Small intestine (tissue), 7 donors: ENCODE results near the gene MUC21. TPM values are rescaled to one million over a fixed set of nuclear protein-coding genes. Genes with fewer than 3 reads are reported as not detected.
"Not testable (repeated sequence)": the region's sequence is repeated elsewhere in the genome, so short reads cannot be mapped to it uniquely, and the experiment has no call there.

Source experiments
- DNase-seq, 2 donors: peaks; one replicate each; pipeline versions ENCODE4 v3.0.0 to v3.0.0-alpha.2; 2013
- FAIRE-seq: peaks from 2 replicates; lab custom pipeline; 2012; peaks lifted over from hg19 to GRCh38; lab: Jason Lieb, UNC
- H3K27ac ChIP-seq, 3 donors: one replicate each; pipeline ENCODE4 v1.5.1; 2013; ENCODE audit warnings: low read length in 2 of 3, mild to moderate bottlenecking in 2 of 3, control low read depth in 1 of 3, inconsistent platforms in 1 of 3, low read depth in 1 of 3, moderate library complexity in 1 of 3
- H3K27me3 ChIP-seq, 3 donors: one replicate each; pipeline ENCODE4 v1.6.1; 2013; ENCODE audit warnings: low read length in 3 of 3, inconsistent platforms in 1 of 3; ENCODE audit not compliant: control insufficient read depth in 3 of 3, insufficient read depth in 3 of 3
- H3K36me3 ChIP-seq, 3 donors: one replicate each; pipeline ENCODE4 v1.6.1; 2013; ENCODE audit warnings: low read length in 3 of 3, inconsistent platforms in 1 of 3, low read depth in 1 of 3, mild to moderate bottlenecking in 1 of 3, moderate library complexity in 1 of 3; ENCODE audit not compliant: control insufficient read depth in 3 of 3, insufficient read depth in 2 of 3
- H3K4me1 ChIP-seq, 3 donors: one replicate each; pipeline ENCODE4 v1.6.1; 2013; ENCODE audit warnings: low read length in 2 of 3, inconsistent platforms in 1 of 3, low read depth in 1 of 3, mild to moderate bottlenecking in 1 of 3, moderate library complexity in 1 of 3; ENCODE audit not compliant: control insufficient read depth in 3 of 3, insufficient read depth in 2 of 3
- H3K4me3 ChIP-seq, 3 donors: one replicate each; pipeline ENCODE4 v1.5.1; 2013; ENCODE audit warnings: low read length in 3 of 3, control low read depth in 1 of 3, inconsistent platforms in 1 of 3, low read depth in 1 of 3, mild to moderate bottlenecking in 1 of 3, moderate library complexity in 1 of 3
- H3K9me3 ChIP-seq, 2 donors: one replicate each; pipeline ENCODE4 v1.6.1; 2013; ENCODE audit warnings: low read depth in 1 of 2, low read length in 1 of 2; ENCODE audit not compliant: control insufficient read depth in 2 of 2, insufficient read depth in 1 of 2
- WGBS, 3 donors: extraction: QIAGEN DNeasy Blood & Tissue Kit; methylation state at CpG; one replicate each; pipeline ENCODE4 v1.1.7; 2013; 5-methylcytosine and 5-hydroxymethylcytosine counted together
- polyA plus RNA-seq, 4 donors: library from polyadenylated mRNA; stranded (reverse) in 3 of 4; unstranded in 1 of 4; fragments of 200-250 nt in 3 of 4; fragments of 120-200 nt in 1 of 4; gene quantifications; one replicate each; pipeline versions ENCODE4 v1.2.1 to v1.2.3, GENCODE V29; 2013
- donor health status: healthy with polysubstance abuse.
- donor health status: control.
- donor health status: control.
- donor health status: Bipolar disorder and iron deficiency.
- donor health status: healthy.

Gene MUC21
- polyA plus RNA-seq, 4 donors = 0.22 to 0.89 (median 0.81) TPM; not detected in 1

DNA sequence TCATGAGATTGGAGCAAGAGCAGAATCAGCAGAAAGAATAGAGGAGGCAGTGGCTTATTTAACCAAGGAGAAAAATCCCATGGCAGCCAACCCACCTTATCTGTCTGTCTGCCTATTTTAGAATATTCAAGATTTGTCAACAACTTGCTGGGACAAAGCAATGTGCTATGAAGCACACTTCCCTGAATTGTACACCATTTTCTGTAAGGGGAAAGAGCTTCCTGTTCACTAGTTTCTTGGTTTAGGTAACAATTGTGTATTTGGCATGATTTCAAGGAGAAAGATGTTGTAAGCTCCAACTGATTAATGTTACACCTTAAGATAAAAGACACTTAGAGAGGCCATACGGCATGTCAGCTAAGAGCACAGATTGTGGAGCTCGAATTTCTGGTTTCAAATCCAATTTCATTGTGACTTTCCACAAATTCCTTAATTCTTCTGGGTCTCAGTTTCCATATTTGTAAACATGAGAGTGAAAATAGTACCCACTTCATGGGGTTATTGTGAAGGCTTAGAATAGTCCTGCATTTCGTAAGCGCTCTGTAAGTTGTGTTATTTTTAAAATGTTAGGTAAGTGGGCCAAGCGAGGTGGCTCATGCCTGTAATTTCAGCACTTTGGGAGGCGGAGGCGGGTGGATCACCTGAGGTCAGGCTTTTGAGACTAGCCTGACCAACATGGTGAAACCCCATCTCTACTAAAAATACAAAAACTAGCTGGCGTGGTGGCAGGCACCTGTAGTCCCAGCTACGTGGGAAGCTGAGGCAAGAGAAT, 21.9 kb downstream of the MUC21 start:
- no peaks in the 10 kb centered on the region for H3K4me1 ChIP-seq
- no peaks in the 10 kb centered on the region for H3K9me3 ChIP-seq
- WGBS, 3 donors = 72 to 78% (median 78%) methylated on average over 9 of the region's 9 CpGs
- H3K27ac ChIP-seq = no peak overlapping the region
- FAIRE-seq (no peak), DNase-seq (no peak)
- no peak overlapping the region for H3K4me3 ChIP-seq
- H3K36me3 ChIP-seq = no peaks in the 10 kb centered on the region
- peaks cover 0 to 26% (median 0%) of the 10 kb centered on the region in 3 donors for H3K27me3 ChIP-seq

DNA sequence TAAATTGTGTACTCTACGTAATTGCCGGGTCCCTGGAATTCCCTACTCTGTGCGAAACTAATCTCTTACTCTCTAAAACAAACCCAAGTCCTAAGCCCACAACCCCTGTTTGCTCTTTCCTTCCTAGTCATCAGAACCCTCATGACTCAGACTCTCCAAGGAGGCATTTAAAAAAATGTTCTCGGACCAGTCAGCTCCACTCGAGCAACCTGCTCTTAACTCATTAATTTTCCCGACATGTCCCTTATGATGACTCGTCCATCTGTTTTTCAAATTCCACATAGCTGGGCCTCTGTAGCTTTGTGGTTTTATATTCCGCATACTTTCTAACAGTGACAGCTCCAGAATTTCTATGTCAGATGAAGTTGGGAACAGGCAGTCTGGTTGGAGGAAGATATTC, 24.2 kb downstream of the MUC21 start:
- DNase-seq (no peak), FAIRE-seq (no peak)
- no peaks in the 10 kb centered on the region for H3K36me3 ChIP-seq
- no peaks in the 10 kb centered on the region for H3K9me3 ChIP-seq
- no peaks in the 10 kb centered on the region for H3K4me1 ChIP-seq
- peaks cover 0 to 26% (median 0%) of the 10 kb centered on the region in 3 donors for H3K27me3 ChIP-seq
- 53 to 75% (median 74%) methylated on average over 8 of the region's 8 CpGs for WGBS, 3 donors
- peak overlapping the region in 1 of 3 donors; percentile 60 for H3K27ac ChIP-seq
- no peak overlapping the region for H3K4me3 ChIP-seq

DNA sequence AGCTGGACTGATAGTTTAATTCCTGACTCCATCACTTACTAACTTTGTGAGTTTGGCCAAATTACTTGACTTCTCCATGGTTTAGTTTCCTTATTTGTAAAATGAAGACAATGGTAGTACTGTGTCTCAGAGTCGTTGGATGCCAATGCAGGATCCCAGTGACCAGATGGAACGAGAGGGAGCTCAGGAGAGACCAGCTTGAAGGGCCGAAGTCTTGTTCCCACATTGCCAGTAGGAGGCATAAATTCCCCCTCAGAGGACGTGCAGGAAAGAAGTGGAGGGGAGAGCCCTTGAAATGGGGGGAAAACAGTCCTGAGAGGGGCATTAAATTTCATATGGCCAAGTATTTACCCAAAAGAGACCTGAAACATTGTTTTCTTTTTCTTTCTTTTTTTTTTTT, 24.6 kb downstream of the MUC21 start:
- Histone ChIP-seq H3K4me1 (no peaks in the 10 kb centered on the region), H3K4me3 (no peak overlapping the region), H3K27ac (peak overlapping the region in 1 of 3 donors; percentile 60), H3K9me3 (no peaks in the 10 kb centered on the region), H3K36me3 (no peaks in the 10 kb centered on the region), H3K27me3 (peaks cover 0 to 26% (median 0%) of the 10 kb centered on the region in 3 donors)
- 59 to 66% (median 65%) methylated on average over 4 of the region's 4 CpGs for WGBS, 3 donors
- DNase-seq (no peak), FAIRE-seq (no peak)

DNA sequence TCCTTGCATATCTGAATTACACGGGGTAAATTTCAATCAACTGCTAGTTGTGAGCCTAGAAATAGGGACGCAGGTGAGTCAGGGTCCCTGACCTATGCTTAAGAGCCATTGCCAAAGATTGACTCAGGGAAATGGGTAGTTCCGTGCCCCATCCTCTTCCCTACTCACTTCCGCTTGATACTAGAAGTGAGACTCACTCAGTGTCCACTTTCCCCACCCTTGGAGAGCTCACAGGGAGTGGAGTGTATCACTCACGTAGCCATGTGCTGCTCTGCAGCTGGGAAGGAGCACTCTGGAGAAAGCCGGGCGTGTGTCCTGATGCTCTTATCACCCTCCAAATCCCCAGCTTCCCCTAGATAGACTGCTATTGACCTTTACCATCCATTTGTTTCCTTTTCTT, 26.2 kb downstream of the MUC21 start:
- Histone ChIP-seq H3K4me1 (no peaks in the 10 kb centered on the region), H3K27me3 (peaks cover 0 to 26% (median 0%) of the 10 kb centered on the region in 3 donors), H3K36me3 (no peaks in the 10 kb centered on the region), H3K27ac (no peak overlapping the region), H3K9me3 (no peaks in the 10 kb centered on the region), H3K4me3 (no peak overlapping the region)
- 74 to 81% (median 78%) methylated on average over 7 of the region's 7 CpGs for WGBS, 3 donors
- DNase-seq = no peak
- FAIRE-seq = no peak

DNA sequence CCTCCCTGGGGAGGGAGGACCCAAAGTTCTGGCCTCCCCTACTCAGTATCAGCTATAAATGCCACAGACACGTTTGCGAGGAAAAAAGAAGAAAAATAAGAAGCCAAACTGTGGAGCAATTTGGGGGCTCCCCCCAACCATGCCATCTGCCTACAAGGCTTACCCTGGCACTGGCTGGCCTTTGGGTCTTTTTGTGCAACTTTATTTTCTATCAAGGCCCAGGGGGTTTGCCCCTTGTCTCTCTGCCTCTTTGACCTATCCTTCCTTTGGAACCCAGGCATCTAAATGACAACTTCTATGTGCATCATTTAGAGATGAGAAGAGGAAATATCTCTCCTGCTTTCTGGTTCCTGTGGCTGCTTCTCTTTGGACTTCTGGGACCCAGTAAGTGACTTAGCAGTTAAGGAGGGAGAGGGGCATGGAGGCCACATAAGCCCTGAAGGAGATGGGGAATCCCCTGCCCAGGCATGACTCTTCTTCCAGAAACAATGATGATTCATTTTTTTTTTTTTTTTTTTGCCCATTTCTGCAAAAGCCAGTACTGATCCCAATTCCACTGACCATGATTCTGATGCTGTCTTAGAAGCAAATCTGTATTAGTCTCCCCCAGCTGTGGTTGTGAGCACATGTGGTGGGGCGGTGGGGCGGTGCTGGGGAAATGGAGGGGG, 27.0 kb downstream of the MUC21 start, which contains the start of gene MUC22:
Gene MUC22 (plus strand): TSS at position 82 of the 668 bp plus-strand sequence. CDS start 233 bp downstream, at position 315.
- Histone ChIP-seq H3K4me1 (no peaks in the 10 kb centered on the region), H3K4me3 (no peak within 1 kb of the TSS), H3K27me3 (peaks cover 0 to 28% (median 0%) of the 10 kb centered on the region in 3 donors), H3K9me3 (no peaks in the 10 kb centered on the region), H3K36me3 (no peaks in the 10 kb centered on the region), H3K27ac (no peak within 1 kb of the TSS)
- DNase-seq (no peak), FAIRE-seq (no peak)
- 75 to 80% (median 79%) methylated on average over 4 of the region's 4 CpGs for WGBS, 3 donors

DNA sequence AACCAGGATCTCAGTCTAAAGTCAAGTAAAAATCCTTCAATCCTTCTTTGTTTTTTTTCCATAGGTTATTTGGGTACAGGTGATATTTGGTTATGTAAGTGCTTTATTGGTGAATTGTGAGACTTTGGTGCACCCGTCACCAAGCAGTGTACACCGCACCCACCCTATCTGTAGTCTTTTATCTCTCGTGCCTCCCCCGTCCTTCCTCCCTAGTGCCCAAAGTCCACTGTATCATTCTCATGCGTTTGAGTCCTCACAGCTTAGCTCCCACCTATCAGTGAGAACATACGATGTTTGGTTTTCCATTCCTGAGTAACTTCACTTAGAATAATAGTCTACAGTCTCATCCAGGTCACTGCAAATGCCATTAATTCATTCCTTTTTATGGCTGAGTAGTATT, 27.6 kb downstream of the MUC21 start:
- H3K4me1 ChIP-seq = no peaks in the 10 kb centered on the region
- H3K27ac ChIP-seq = no peak overlapping the region
- H3K4me3 ChIP-seq = no peak overlapping the region
- FAIRE-seq (no peak), DNase-seq (peak in 1 of 2 donors; percentile 35)
- H3K27me3 ChIP-seq = peaks cover 0 to 28% (median 0%) of the 10 kb centered on the region in 3 donors
- H3K36me3 ChIP-seq = no peaks in the 10 kb centered on the region
- no peaks in the 10 kb centered on the region for H3K9me3 ChIP-seq
- WGBS, 3 donors = 10 to 51% (median 35%) methylated on average over 6 of the region's 6 CpGs

DNA sequence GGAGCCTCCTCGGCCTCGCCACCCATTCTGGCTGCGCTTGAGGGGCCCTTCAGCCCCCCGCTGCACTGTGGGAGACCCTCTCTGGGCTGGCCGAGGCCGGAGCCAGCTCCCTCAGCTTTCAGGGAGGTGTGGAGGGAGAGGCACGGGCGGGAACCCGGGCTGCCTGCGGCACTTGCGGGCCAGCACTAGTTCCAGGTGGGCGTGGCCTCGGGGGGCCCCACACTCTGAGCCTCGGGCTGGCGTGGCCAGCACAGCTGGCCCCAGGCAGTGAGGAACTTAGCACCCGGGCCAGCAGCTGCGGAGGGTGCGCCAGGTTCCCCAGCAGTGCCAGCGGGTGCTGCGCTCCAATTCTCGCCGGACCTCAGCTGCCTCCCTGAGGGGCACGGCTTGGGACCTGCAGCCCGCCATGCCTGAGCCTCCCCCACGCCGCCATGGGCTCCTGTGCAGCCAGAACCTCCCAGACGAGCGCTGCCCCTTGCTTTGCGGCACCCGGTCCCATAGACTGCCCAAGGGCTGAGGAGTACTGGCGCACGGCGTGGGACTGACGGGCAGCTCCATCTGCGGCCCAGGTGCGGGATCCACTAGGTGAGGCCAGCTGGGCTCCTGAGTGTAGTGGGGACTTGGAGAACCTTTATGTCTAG, 33.3 kb downstream of the MUC21 start:
- no peak overlapping the region for H3K4me3 ChIP-seq
- 87 to 92% (median 89%) methylated on average over 33 to 36 of the region's 36 CpGs for WGBS, 3 donors
- DNase-seq (no peak), FAIRE-seq (no peak)
- peaks cover 0 to 2% (median 0%) of the 10 kb centered on the region in 3 donors for H3K27me3 ChIP-seq
- no peaks in the 10 kb centered on the region for H3K9me3 ChIP-seq
- H3K4me1 ChIP-seq = no peaks in the 10 kb centered on the region
- no peaks in the 10 kb centered on the region for H3K36me3 ChIP-seq
- no peak overlapping the region for H3K27ac ChIP-seq

DNA sequence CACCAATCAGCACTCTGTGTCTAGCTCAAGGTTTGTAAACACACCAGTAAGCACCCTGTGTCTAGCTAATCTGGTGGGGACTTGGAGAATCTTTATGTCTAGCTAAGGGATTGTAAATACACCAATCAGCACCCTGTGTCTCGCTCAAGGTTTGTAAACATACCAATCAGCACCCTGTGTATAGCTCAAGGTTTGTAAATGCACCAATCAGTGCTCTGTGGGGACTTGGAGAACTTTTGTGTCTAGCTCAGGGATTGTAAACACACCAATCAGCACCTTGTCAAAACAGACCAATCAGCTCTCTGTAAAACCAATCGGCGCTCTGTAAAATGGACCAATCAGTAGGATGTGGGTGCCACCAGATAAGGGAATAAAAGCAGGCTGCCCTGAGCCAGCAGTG, 33.9 kb downstream of the MUC21 start:
- 94 to 99% (median 96%) methylated on average over 3 of the region's 3 CpGs for WGBS, 3 donors
- not testable (repeated sequence) for DNase-seq, H3K9me3 ChIP-seq, H3K27ac ChIP-seq, H3K27me3 ChIP-seq, FAIRE-seq, H3K4me3 ChIP-seq, H3K4me1 ChIP-seq, H3K36me3 ChIP-seq
